KMS-11 (cell line): Measurements from ENCODE around the gene GNA12.

Experiments used
- H2AFZ ChIP-seq: fragments of 200-600 bp; sonication (generic); 2 replicates; pipeline ENCODE4 v1.6.1; 2016; ENCODE audit warnings: antibody characterized with exemption, mixed run types, low read depth
- H3K27ac ChIP-seq: fragments of 200-600 bp; sonication (generic); 2 replicates; pipeline ENCODE4 v1.6.1; 2016; ENCODE audit warnings: mild to moderate bottlenecking, mixed run types
- H3K27me3 ChIP-seq: fragments of 200-600 bp; sonication (generic); 2 replicates; pipeline ENCODE4 v1.6.1; 2017; ENCODE audit warnings: mild to moderate bottlenecking, low read depth, mixed run types, moderate library complexity; ENCODE audit not compliant: insufficient read depth
- H3K36me3 ChIP-seq: fragments of 200-600 bp; sonication (generic); 2 replicates; pipeline ENCODE4 v1.6.1; 2017; ENCODE audit warnings: mild to moderate bottlenecking, mixed run types; ENCODE audit not compliant: insufficient read depth
- H3K4me1 ChIP-seq: fragments of 200-600 bp; sonication (generic); 2 replicates; pipeline ENCODE4 v1.6.1; 2016; ENCODE audit warnings: mild to moderate bottlenecking, low read depth, mixed run types; ENCODE audit not compliant: poor library complexity, severe bottlenecking
- H3K4me2 ChIP-seq: fragments of 200-600 bp; sonication (generic); 2 replicates; pipeline ENCODE4 v1.7.0; 2016; ENCODE audit warnings: mild to moderate bottlenecking, mixed run types
- H3K4me3 ChIP-seq: fragments of 200-600 bp; sonication (generic); IDR thresholded peaks from 2 replicates; pipeline ENCODE4 v1.6.1; 2017; ENCODE audit warnings: low read depth, low read length, mixed read lengths; ENCODE audit not compliant: insufficient read depth
- H3K79me2 ChIP-seq: fragments of 200-600 bp; sonication (generic); 2 replicates; pipeline ENCODE4 v1.6.1; 2016; ENCODE audit warnings: low read depth, mixed run types; ENCODE audit not compliant: insufficient read depth
- H3K9ac ChIP-seq: fragments of 200-600 bp; sonication (generic); 2 replicates; pipeline ENCODE4 v1.6.1; 2016; ENCODE audit warnings: mild to moderate bottlenecking, mixed run types
- H4K20me1 ChIP-seq: fragments of 200-600 bp; sonication (generic); 2 replicates; pipeline ENCODE4 v1.6.1; 2016; ENCODE audit warnings: mild to moderate bottlenecking, mixed run types; ENCODE audit not compliant: insufficient read depth
- CTCF ChIP-seq: fragments of 200-600 bp; sonication (generic); conservative IDR thresholded peaks from 2 replicates; pipeline ENCODE4 v1.6.1; 2017; ENCODE audit warnings: low read depth, mild to moderate bottlenecking, antibody characterized with exemption, low read length, moderate library complexity, mixed read lengths

The GNA12 gene

GRCh38 chr7:2872296-2872874 is 28.3 kb upstream of the GNA12 start:
- H3K79me2 ChIP-seq, result no peaks in the 10 kb centered on the region

DNA sequence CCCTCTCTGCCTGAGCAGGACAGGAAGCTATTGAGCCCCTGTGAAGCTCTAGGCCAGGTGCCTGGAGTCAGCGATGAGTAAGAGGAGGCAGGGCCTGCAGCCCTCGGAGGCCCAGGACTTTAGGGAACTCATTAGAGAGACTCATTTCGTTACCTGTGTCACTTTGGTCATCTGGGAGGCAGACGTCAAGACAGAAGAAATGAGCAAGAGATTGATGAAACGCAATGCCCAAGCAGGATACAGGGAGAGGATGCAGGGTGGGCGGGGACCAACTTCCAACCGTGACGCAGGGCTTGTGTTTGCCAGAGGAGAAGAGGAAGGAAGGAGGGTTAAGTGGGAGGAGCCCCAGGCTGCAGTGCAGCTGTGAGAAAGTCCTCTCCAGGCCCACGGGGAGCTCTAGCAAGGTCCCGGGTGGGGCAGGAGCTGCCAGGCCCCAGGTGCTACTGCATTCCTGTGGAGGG is 26.4 kb upstream of the GNA12 start:
- Histone ChIP-seq H3K9ac (no peak overlapping the region), H3K79me2 (no peaks in the 10 kb centered on the region), H3K27me3 (no peaks in the 10 kb centered on the region), H3K4me3 (no peak overlapping the region), H2AFZ (no peak overlapping the region), H3K27ac (no peak overlapping the region), H3K36me3 (no peaks in the 10 kb centered on the region), H4K20me1 (no peaks in the 10 kb centered on the region), H3K4me2 (no peak overlapping the region), H3K4me1 (no peaks in the 10 kb centered on the region)
- TF ChIP-seq CTCF, result no peak

More at GRCh38 chr7:2872296-2872874, 28.3 kb upstream of the GNA12 start:
- no peak overlapping the region for H3K27ac ChIP-seq
- H3K27me3 ChIP-seq, result no peaks in the 10 kb centered on the region
- no peak overlapping the region for H3K4me3 ChIP-seq
- H3K36me3 ChIP-seq, result no peaks in the 10 kb centered on the region
- H3K9ac ChIP-seq, result no peak overlapping the region
- H2AFZ ChIP-seq, result no peak overlapping the region
- no peak for TF ChIP-seq CTCF
- H3K4me1 ChIP-seq, result no peaks in the 10 kb centered on the region
- no peaks in the 10 kb centered on the region for H4K20me1 ChIP-seq
- H3K4me2 ChIP-seq, result no peak overlapping the region

DNA sequence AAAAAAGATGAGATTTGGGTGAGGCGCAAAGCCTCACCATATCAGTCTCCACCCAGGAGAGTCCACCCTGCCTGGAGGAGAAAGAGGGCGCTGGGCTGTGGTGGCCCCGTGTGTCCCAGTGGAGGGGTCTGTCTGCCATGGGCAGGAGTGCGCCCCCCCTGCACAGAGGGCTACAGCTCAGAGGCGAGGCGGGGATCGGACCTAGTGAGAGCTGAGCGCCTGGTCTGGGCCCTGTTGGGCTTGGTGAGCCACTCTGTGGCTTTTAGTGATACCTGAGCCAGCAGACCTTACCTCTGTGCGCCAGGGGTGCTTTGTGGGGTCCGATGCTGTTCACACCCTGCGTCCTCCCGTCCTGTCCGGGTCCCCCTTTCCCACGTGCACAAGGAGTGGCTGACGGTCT is 25.9 kb upstream of the GNA12 start:
- H3K4me3 ChIP-seq, result no peak overlapping the region
- H3K79me2 ChIP-seq, result no peaks in the 10 kb centered on the region
- H2AFZ ChIP-seq, result no peak overlapping the region
- H3K36me3 ChIP-seq, result no peaks in the 10 kb centered on the region
- no peak overlapping the region for H3K4me2 ChIP-seq
- no peak overlapping the region for H3K9ac ChIP-seq
- no peaks in the 10 kb centered on the region for H3K27me3 ChIP-seq
- no peaks in the 10 kb centered on the region for H4K20me1 ChIP-seq
- no peaks in the 10 kb centered on the region for H3K4me1 ChIP-seq
- H3K27ac ChIP-seq, result no peak overlapping the region
- no peak for TF ChIP-seq CTCF

GRCh38 chr7:2866601-2867000 is 22.5 kb upstream of the GNA12 start:
- Histone ChIP-seq H3K79me2 (no peaks in the 10 kb centered on the region), H3K4me3 (no peak overlapping the region), H3K4me2 (no peak overlapping the region), H3K27ac (no peak overlapping the region), H2AFZ (no peak overlapping the region), H3K27me3 (no peaks in the 10 kb centered on the region), H3K4me1 (peaks cover 13% of the 10 kb centered on the region), H4K20me1 (no peaks in the 10 kb centered on the region), H3K9ac (no peak overlapping the region), H3K36me3 (no peaks in the 10 kb centered on the region)
- TF ChIP-seq CTCF, result no peak
